ENCODE measurements around the gene LRRC36.
"Not testable (repeated sequence)": the region's sequence is repeated elsewhere in the genome, so short reads cannot be mapped to it uniquely, and the experiment has no call there.

Gene LRRC36

GRCh38 chr16:67345401-67345800 lies 18.8 kb downstream of the LRRC36 start:
- no peak for DNase-seq

DNA sequence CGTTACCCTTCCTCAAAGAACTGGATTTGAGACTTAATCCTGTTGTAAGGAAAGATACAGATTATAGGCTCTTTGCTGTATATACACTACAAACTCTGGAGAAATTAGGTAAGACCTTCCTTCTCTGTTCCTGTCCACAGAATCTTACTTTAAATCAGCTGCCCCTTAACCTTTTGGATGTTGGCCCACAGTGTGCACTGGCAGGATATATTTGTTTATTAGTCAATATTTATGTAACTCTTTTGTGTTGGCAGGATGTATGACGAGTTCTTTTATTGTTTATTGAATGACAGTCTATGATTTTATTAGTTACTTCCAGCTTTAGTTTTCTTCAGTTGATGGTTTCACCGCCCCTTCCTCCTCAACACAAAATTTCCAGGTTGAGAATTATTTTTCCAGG lies 19.7 kb downstream of the LRRC36 start:
- DNase-seq = no peak

GRCh38 chr16:67349172-67349571 lies 22.6 kb downstream of the LRRC36 start:
- peak; percentile 17 for DNase-seq

DNA sequence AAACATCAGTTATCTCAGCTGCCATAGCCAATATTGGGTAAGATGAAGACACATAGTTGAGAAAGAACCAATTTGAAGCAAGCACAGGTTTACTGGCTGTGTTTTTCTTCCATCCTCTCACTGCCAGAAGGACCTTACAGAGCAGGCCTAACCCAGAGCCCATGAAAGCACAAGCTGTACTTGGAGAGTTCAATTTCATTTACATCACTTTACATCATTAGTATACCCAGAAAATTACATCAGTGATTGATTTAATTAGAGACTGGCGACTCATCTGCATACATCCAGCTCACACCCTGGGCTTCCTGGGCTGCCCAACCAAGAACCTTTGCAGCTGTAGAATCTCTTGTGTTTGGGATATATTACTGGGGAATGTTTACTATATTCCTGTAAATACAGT lies 23.7 kb downstream of the LRRC36 start:
- DNase-seq = no peak

- DNase-seq = not testable (repeated sequence)
Measured at GRCh38 chr16:67352463-67352862, 25.8 kb downstream of the LRRC36 start.

DNA sequence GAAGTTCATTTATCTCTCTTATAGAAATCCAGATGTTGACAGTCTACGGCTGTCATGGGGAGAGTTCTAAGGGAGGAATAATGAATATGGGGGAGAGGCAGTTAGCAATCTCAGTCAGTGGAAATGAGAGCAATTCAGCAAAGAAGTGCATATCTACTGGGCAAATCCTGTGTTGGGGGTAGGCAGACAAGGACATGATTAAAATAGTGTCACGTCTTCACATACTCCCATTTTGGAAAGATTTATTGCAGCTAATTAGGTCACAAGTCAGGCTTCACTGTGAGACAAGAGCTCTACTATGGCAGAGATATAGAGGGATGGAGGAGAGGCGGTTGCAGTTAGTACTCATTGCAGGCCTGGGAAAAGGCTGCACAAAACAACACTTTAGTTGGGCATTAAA lies 29.8 kb downstream of the LRRC36 start:
- no peak for DNase-seq

DNA sequence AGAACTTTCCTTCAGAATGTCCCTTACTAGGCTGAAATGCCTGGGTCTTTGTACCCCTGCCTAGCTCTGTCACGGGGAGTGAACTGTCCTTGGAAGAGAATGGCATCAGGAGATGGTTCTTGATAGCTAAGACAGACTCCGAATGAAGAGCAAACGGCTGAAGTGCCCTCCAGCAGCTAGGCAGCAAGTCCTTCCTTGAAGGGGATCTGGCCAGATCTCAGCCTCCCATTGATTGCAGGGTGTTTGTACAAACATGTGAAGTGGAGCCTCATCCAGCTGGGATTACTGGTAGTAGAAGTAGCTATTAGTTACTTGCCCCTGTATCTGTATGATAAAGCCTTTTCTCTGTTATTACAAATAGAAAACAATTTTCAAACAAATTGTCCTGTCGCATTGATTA lies 30.9 kb downstream of the LRRC36 start:
- DNase-seq = no peak

DNA sequence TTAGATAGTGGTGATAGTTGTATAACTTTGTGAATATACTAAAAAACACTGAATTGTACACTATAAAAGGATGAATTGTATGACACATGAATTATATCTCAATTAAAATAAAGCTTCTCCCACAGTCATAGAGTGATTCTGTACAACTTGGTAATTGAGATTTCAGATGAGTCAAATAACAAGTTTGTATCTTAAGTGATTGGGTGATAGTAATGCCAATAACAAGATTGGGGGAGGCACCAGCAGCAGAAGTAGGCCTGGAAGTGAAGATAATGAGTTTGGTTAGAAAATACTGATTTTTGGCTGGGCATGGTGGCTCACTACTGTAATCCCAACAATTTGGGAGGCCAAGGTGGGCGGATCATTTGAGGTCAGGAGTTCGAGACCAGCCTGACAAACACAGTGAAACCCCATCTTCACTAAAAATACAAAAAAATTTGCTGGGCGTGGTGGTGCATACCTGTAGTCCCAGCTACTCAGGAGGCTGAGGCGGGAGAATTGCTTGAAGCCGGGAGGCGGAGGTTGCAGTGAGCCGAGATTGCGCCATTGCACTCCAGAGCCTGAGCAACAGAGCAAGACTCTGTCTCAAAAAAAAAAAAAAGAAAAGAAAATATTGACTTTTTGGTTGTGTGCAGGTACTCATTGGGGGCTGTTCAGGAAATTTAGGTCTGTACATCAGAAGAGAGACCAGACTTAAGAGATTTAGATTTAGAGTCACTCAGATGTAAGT lies 33.1 kb downstream of the LRRC36 start:
- DNase-seq = not testable (repeated sequence)

DNA sequence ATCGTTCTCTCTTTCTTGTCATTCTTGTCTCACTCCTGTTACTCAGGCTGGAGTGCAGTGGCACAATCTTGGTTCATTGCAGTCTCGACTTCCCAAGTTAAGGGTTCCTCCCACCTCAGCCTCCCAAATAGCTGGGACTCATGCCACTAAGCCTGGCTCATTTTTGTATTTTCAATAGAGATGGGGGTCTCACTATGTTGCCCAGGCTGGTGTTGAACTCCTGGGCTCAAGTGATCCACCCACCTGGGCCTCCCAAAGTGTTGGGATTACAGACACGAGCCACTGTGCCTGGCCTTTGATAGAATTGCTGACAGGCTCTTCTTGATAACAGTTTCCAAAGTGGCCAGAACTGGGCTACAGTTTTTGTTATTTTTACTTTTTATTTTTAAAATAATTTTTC lies 34.4 kb downstream of the LRRC36 start:
- DNase-seq = no peak

DNA sequence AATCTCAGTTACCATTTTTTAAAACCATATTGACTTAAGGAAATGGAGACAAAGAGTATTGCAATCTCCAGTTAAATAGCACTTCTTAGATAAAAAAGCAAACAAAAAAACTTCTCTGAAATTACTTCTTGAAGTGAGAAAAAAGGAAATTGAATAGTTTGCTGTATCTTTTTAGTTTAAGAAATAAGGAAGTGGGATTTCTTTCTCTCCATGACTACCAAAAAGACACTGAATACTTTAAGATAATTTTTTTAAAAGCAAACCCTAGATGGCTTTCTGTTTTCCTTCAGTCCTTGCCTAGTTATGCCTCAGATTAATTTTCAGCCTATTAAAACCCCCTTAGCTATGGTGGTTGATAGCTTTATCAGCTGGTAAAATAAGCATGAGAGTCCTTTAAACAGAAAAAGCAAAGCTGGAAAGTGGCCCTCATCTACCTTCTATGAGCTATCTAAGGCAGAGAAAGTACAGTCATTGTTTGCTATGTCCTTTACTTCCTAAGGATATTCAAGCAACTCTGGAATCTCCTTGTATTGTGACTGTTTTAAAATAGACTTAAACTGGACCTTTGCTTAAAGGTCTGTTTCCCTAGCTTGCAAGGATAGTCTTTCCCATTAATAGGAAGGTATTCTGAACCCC lies 38.1 kb downstream of the LRRC36 start:
- no peak for DNase-seq

GRCh38 chr16:67370661-67371060 lies 44.0 kb downstream of the LRRC36 start:
- no peak for DNase-seq

- DNase-seq = no peak
Measured at GRCh38 chr16:67372664-67373063, 46.0 kb downstream of the LRRC36 start.

DNA sequence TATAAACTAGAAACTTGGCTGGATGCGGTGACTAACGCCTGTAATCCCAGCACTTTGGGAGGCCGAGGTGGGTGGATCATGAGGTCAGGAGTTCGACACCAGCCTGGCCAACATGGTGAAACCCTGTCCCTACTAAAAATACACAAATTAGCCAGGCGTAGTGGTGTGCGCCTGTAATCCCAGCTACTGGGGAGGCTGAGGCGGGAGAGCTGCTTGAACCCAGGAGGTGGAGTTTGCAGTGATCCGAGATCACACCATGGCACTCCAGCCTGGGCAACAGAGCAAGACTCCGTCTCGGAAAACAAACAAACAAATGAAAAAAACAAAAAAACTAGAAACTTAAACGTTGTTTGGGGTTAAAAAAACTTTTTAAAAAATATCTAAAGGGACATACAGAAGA lies 49.4 kb downstream of the LRRC36 start:
- DNase-seq = not testable (repeated sequence)

DNA sequence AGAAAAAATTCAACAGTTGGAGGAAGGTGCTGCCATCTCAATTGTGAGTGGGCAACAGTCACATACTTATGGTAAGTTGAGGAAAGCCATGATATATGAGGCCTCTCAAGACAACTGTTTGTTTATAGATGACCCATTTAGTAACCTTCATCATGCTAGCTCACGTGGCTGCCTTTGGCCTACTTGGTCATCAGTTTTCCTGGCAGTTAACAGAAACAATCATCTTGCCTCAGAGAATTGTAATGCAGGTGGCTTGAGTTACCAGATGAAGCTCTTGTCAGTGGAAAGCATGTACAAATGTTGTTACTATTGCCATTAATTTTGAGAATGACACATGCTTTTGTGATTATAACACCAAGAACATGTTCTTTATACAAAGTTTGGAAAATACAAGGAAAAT lies 52.0 kb downstream of the LRRC36 start:
- no peak for DNase-seq

GRCh38 chr16:67383284-67383683 lies 56.7 kb downstream of the LRRC36 start:
- no peak for DNase-seq

- no peak for DNase-seq
Measured at GRCh38 chr16:67384778-67385510, 58.3 kb downstream of the LRRC36 start.

DNA sequence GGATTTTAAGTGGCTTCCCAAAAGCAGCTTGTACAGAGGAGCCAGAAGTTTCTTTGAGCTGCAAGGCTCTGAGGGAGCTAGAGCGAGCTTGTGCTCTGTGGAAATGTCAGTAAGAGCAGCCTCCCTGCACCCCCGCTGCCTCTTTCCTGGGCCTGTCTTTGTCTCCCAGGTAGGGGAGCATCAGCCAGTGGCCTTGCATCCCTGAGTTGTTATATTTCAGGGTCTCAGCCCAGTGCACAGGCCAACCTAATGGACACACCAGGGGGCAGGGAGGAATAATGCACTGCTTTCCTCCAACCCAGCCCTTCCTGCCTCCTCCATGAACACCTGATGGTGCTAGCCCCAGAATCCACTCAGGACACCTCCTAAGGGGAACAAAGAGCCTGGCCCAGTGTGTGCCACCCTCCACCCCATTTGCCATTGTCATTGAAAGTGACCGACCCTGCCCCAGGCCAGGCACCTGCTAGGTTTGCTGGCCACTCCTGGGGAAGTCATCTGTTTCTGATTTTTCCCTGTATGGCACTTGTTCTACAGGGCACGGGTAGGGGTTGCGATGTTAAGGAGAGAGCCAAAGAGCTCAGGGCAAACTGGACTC lies 60.3 kb downstream of the LRRC36 start:
- DNase-seq = no peak

GRCh38 chr16:67387479-67388079 lies 61.0 kb downstream of the LRRC36 start:
- no peak for DNase-seq

- DNase-seq = no peak
Measured at GRCh38 chr16:67388191-67388590, 61.6 kb downstream of the LRRC36 start.

GRCh38 chr16:67388591-67388990 lies 62.0 kb downstream of the LRRC36 start:
- DNase-seq = no peak

DNA sequence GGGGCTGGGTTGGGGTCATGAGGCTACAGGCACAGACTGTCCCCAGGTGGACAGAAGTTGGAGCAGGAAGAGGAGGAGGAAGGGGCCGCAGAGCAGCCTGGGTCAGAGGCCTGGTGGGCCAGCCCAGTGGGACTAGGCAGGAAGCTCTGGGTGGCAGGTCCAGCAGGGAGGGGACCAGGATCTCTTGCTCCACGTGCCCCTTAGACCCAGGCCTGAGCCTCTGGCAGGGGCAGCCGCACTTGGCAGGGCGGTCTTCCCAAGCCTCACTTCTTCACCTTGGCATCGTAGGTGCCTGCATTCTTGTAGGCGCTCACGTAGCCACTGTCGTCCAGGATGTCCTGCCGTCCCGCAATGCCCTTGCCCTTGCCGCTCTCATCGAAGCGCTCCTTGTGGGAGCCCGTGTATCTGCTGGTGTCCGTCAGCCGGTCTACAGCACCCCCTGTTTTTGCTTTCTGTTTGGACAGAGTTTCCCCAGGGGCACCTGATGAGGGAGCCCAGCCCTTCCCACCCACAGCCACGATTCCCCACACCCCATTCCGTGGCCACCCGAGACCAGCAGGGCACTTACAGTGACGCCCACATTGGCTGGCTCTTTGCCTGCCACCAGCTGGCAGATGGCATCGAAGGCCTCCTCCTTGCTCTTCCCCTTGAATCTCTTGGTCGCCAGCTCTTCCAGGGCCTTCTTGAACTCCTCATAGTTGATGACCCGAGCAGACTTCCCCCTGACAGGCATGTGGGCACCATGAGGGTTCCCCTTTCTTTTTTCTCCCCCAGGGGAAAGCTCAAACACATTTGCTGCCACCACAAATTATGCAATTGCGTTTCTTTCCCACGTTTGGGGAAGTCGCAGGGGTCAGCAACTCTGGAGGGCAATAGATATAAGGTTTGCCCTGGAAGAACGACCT lies 63.5 kb downstream of the LRRC36 start:
- DNase-seq = no peak

- no peak for DNase-seq
Measured at GRCh38 chr16:67390816-67391423, 64.3 kb downstream of the LRRC36 start.
